Activated CD4-positive, alpha-beta T cell treated with anti-CD3 and anti-CD28 coated beads, Interleukin-2, amount 50 U/mL, for 4 hours (primary cell): Measurements from ENCODE around the gene MIGA2.
"Not testable (repeated sequence)": the region's sequence is repeated elsewhere in the genome, so short reads cannot be mapped to it uniquely, and the experiment has no call there.

Source experiments
- DNase-seq, 2 experiments: peaks; one replicate each; pipeline ENCODE4 v3.0.0-alpha.2; 2020

MIGA2 gene

GRCh38 chr9:129011170-129011569, 25.3 kb upstream of the MIGA2 start:
- DNase-seq = no peak

- DNase-seq = no peak
These were observed 24.7 kb upstream of the MIGA2 start for GRCh38 chr9:129011761-129012181.

- no peak for DNase-seq
These were observed 24.1 kb upstream of the MIGA2 start for GRCh38 chr9:129012343-129012742.

GRCh38 chr9:129012893-129013448, 23.5 kb upstream of the MIGA2 start:
- no peak for DNase-seq

GRCh38 chr9:129013674-129014073, 22.8 kb upstream of the MIGA2 start:
- DNase-seq = no peak

- DNase-seq = no peak
These were observed 22.3 kb upstream of the MIGA2 start for GRCh38 chr9:129014124-129014523.

- DNase-seq = no peak
These were observed 21.8 kb upstream of the MIGA2 start for GRCh38 chr9:129014608-129015007.

- no peak for DNase-seq
These were observed 15.3 kb upstream of the MIGA2 start for GRCh38 chr9:129021091-129021490.

GRCh38 chr9:129022037-129022436, 14.4 kb upstream of the MIGA2 start:
- no peak for DNase-seq

GRCh38 chr9:129023036-129023907, 13.2 kb upstream of the MIGA2 start:
- DNase-seq = no peak

GRCh38 chr9:129023908-129024233, 12.6 kb upstream of the MIGA2 start:
- DNase-seq = no peak

GRCh38 chr9:129026442-129027223, 9.8 kb upstream of the MIGA2 start:
- DNase-seq = no peak

- no peak for DNase-seq
These were observed 9.2 kb upstream of the MIGA2 start for GRCh38 chr9:129027224-129027684.

GRCh38 chr9:129027685-129028191, 8.7 kb upstream of the MIGA2 start:
- DNase-seq = no peak

GRCh38 chr9:129028192-129028966, 8.0 kb upstream of the MIGA2 start, which contains the start of gene SH3GLB2:
Gene SH3GLB2 (minus strand): TSS chr9:129028331. CDS start chr9:129028154, 177 bp downstream.
- peak; percentile 88 to 89 for DNase-seq

GRCh38 chr9:129030191-129030590, 6.2 kb upstream of the MIGA2 start:
- no peak for DNase-seq

- DNase-seq = no peak
These were observed 4.9 kb upstream of the MIGA2 start for GRCh38 chr9:129031514-129031913.

- no peak for DNase-seq
These were observed 3.8 kb upstream of the MIGA2 start for GRCh38 chr9:129032541-129033159.

GRCh38 chr9:129033216-129033615, 3.2 kb upstream of the MIGA2 start:
- no peak for DNase-seq

GRCh38 chr9:129035838-129036237, 588 bp upstream of the MIGA2 start:
- not testable (repeated sequence) for DNase-seq

GRCh38 chr9:129036923-129037766, 719 bp downstream of the MIGA2 start:
- DNase-seq = no peak
